ENCODE measurements around the gene ERLEC1.

ERLEC1 gene, protein sequence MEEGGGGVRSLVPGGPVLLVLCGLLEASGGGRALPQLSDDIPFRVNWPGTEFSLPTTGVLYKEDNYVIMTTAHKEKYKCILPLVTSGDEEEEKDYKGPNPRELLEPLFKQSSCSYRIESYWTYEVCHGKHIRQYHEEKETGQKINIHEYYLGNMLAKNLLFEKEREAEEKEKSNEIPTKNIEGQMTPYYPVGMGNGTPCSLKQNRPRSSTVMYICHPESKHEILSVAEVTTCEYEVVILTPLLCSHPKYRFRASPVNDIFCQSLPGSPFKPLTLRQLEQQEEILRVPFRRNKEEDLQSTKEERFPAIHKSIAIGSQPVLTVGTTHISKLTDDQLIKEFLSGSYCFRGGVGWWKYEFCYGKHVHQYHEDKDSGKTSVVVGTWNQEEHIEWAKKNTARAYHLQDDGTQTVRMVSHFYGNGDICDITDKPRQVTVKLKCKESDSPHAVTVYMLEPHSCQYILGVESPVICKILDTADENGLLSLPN

DNA sequence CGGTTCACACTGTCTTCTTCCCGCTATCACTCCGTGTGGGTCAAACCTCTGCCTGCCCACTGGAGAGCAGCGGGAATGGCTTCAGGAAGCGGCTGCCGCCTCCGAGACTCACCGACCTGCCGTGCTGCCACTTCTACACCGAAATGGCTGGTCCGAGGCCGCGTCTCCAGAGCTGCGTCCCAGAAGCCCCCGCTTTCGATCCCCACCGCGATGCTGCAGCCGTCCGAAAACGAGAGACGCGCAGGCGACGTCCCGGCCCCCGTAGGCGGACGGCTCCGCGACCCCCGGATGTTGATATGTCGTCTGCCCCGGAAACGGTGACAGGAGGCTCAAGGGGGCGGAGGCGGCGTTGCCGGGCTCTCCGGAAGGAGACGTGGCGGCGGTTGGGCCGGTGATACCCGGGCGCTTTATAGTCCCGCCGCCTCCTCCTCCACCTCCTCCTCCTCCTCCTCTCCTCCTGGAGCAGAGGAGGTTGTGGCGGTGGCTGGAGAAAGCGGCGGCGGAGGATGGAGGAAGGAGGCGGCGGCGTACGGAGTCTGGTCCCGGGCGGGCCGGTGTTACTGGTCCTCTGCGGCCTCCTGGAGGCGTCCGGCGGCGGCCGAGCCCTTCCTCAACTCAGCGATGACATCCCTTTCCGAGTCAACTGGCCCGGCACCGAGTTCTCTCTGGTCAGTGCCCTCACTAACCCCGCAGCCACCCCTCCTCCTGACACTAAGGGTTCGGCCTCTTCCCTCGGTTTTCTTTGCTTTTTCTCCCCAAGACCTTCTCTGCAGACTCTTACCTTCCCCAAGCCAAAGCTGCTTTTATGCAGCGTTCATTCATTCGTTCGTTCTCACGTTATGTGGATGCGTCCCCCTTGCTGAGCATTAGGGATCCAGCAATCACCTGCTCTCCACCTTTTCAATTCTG, at the start of gene ERLEC1, which contains the start of gene ASB3:
TSS of gene ERLEC1 (plus strand) at position 340 of the 909 bp plus-strand sequence. CDS start at position 507, 167 bp downstream.
TSS of gene ASB3 (minus strand) at position 249 of the 909 bp plus-strand sequence. CDS start 21,381 bp downstream, outside the sequence.
- H3K4me1 ChIP-seq (ENCODE audit: control insufficient read depth in 1 of 2, insufficient read depth in 2 of 2, low read length in 2 of 2), result peaks cover 13 to 48% of the 10 kb centered on the region in 2 donors
- no peaks in the 10 kb centered on the region for H3K27me3 ChIP-seq (ENCODE audit: low read depth, low read length)
- H3K36me3 ChIP-seq (ENCODE audit: control insufficient read depth in 1 of 2, insufficient read depth in 2 of 2, low read length in 2 of 2), result peaks cover 0 to 5% of the 10 kb centered on the region in 2 donors
- no peaks in the 10 kb centered on the region for H3K9me3 ChIP-seq (ENCODE audit: control insufficient read depth in 1 of 2, low read length in 2 of 2)
- peak within 1 kb of the TSS; percentile 92 for H3K27ac ChIP-seq (ENCODE audit: low read length)
- peak within 1 kb of the TSS; percentile 98 to 100 for H3K4me3 ChIP-seq (ENCODE audit: low read depth in 1 of 2, low read length in 2 of 2)

DNA sequence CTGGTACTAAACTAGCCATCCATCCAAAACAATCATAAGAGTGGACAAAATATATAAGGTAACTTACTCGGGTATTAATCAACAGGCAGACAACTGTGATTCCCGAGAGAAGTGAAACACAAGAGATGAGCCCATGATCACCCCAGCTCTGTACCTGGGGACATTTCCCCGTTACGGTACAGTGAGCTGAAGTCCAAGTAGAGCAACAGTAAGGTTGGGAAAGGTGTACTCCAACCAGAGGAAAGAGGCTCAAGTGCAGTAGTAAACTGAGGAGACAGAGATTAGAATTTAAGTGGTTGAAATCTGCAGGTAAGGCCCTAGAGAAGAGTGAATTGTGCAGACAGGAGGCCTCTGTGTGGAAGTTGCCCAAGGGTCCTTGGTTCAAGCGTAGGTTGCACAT, 49.8 kb upstream of the ERLEC1 start:
- Histone ChIP-seq H3K36me3 (ENCODE audit: control insufficient read depth in 1 of 2, insufficient read depth in 2 of 2, low read length in 2 of 2) (no peaks in the 10 kb centered on the region), H3K27me3 (ENCODE audit: low read depth, low read length) (no peaks in the 10 kb centered on the region), H3K4me3 (ENCODE audit: low read depth in 1 of 2, low read length in 2 of 2) (no peak overlapping the region), H3K27ac (ENCODE audit: low read length) (no peak overlapping the region), H3K4me1 (ENCODE audit: control insufficient read depth in 1 of 2, insufficient read depth in 2 of 2, low read length in 2 of 2) (no peaks in the 10 kb centered on the region), H3K9me3 (ENCODE audit: control insufficient read depth in 1 of 2, low read length in 2 of 2) (no peaks in the 10 kb centered on the region)

DNA sequence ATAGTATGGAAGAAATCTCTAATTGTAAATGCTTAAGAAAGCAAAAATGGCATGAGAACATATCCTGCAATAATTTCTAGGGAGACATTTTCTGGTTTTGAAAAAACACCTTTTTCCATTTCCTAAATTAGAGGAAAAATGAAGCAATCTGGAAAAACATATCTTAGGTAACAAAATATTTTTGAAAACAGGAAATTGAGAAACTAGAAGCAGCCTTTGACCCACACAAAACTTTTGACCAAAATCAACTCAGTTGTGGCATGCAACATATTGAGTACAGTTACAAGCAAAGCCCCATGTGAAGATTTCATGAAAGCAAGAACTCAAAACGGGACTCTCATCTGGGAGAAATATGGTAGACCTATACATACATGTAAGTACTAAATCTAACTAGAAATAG, 47.8 kb upstream of the ERLEC1 start:
- H3K9me3 ChIP-seq (ENCODE audit: control insufficient read depth in 1 of 2, low read length in 2 of 2), result no peaks in the 10 kb centered on the region
- H3K4me1 ChIP-seq (ENCODE audit: control insufficient read depth in 1 of 2, insufficient read depth in 2 of 2, low read length in 2 of 2), result no peaks in the 10 kb centered on the region
- H3K36me3 ChIP-seq (ENCODE audit: control insufficient read depth in 1 of 2, insufficient read depth in 2 of 2, low read length in 2 of 2), result no peaks in the 10 kb centered on the region
- no peaks in the 10 kb centered on the region for H3K27me3 ChIP-seq (ENCODE audit: low read depth, low read length)
- H3K27ac ChIP-seq (ENCODE audit: low read length), result no peak overlapping the region
- H3K4me3 ChIP-seq (ENCODE audit: low read depth in 1 of 2, low read length in 2 of 2), result no peak overlapping the region

DNA sequence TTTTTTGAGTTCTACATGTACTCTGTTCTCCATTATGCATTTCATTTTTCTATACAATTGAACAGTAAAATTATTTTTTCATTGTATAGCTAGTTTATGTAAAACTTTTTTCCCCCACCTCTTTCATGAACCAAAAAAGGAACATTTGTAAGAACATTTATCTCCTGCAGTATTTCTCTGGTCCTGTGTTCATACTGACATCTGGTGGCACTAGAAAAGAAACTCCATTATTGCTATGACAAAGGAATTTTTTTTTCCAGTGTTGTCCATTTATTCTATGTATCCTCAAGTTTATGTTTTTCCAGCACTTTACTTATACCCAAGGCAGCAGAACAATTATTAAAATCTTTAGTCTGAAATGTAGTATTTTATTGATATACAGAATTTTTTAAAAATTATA, 46.7 kb upstream of the ERLEC1 start:
- no peak overlapping the region for H3K27ac ChIP-seq (ENCODE audit: low read length)
- H3K4me1 ChIP-seq (ENCODE audit: control insufficient read depth in 1 of 2, insufficient read depth in 2 of 2, low read length in 2 of 2), result no peaks in the 10 kb centered on the region
- no peaks in the 10 kb centered on the region for H3K36me3 ChIP-seq (ENCODE audit: control insufficient read depth in 1 of 2, insufficient read depth in 2 of 2, low read length in 2 of 2)
- no peaks in the 10 kb centered on the region for H3K9me3 ChIP-seq (ENCODE audit: control insufficient read depth in 1 of 2, low read length in 2 of 2)
- no peaks in the 10 kb centered on the region for H3K27me3 ChIP-seq (ENCODE audit: low read depth, low read length)
- H3K4me3 ChIP-seq (ENCODE audit: low read depth in 1 of 2, low read length in 2 of 2), result no peak overlapping the region

DNA sequence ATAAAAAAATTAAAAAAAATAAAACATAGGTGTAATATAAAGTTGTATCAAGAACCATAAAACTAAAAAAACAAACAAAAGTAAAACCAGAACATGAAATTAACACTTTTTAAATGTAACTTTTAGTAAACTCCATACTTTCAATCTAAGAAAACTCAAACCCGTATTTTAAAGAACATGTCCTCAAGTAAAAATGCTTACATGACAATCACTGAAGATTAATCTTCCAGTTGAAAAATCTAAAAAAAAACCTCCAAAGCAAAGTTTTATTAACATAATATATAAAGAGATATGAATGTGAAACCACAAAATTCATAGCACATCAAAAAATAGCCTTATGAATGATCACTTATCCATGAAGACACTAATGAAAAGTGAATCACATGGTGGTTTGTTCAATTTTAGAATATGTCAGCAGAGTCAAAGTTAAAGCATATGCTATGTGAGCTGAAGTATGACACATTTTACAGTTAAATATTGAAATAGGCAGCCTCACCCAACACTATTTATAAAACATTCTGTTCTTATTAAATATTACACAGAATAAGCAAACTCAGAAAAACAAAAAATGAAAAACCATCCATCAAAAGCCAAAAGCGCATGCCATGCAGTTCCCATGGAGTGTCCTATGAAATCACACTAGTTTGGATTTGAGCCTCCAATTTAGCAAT, 42.3 kb upstream of the ERLEC1 start:
- H3K4me3 ChIP-seq (ENCODE audit: low read depth in 1 of 2, low read length in 2 of 2), result no peak overlapping the region
- no peaks in the 10 kb centered on the region for H3K27me3 ChIP-seq (ENCODE audit: low read depth, low read length)
- no peaks in the 10 kb centered on the region for H3K9me3 ChIP-seq (ENCODE audit: control insufficient read depth in 1 of 2, low read length in 2 of 2)
- H3K4me1 ChIP-seq (ENCODE audit: control insufficient read depth in 1 of 2, insufficient read depth in 2 of 2, low read length in 2 of 2), result no peaks in the 10 kb centered on the region
- peaks cover 6 to 10% of the 10 kb centered on the region in 2 donors for H3K36me3 ChIP-seq (ENCODE audit: control insufficient read depth in 1 of 2, insufficient read depth in 2 of 2, low read length in 2 of 2)
- H3K27ac ChIP-seq (ENCODE audit: low read length), result no peak overlapping the region

DNA sequence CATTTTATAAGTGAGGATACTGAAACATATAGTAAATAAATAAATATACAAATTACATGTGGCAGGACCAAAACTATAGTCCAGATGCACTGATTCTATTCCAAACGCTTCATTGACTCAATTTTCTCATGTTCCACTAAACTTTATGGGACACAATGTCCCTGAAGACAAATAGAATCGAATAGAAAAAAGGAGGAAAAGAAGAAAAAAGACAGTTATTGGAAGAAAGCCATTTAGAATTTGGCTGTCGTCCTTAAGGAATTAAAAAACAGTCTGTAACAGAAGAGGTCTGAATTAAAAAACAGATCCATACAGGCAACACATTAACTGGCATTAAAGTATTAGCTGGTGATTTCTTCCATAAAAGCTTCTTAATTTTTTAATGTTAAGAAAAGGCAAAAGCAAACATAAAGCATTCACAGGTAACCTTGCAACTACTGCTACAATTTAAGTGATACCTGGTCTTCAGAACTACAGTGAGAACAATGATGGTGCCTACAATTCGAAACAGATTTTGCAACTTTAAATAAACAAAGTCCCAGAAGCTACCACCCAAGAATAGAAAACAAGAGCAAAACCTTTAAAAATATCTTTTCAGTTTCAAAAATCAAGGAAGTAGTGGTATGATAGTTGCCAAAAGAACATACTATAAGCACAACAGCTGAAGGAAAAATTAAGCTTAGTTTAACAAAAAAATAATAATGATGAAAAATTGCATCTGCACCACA, 36.6 kb upstream of the ERLEC1 start:
- H3K27me3 ChIP-seq (ENCODE audit: low read depth, low read length), result no peaks in the 10 kb centered on the region
- H3K27ac ChIP-seq (ENCODE audit: low read length), result no peak overlapping the region
- H3K36me3 ChIP-seq (ENCODE audit: control insufficient read depth in 1 of 2, insufficient read depth in 2 of 2, low read length in 2 of 2), result peaks cover 8 to 10% of the 10 kb centered on the region in 2 donors
- no peaks in the 10 kb centered on the region for H3K9me3 ChIP-seq (ENCODE audit: control insufficient read depth in 1 of 2, low read length in 2 of 2)
- H3K4me3 ChIP-seq (ENCODE audit: low read depth in 1 of 2, low read length in 2 of 2), result no peak overlapping the region
- peaks cover 0 to 4% of the 10 kb centered on the region in 2 donors for H3K4me1 ChIP-seq (ENCODE audit: control insufficient read depth in 1 of 2, insufficient read depth in 2 of 2, low read length in 2 of 2)

DNA sequence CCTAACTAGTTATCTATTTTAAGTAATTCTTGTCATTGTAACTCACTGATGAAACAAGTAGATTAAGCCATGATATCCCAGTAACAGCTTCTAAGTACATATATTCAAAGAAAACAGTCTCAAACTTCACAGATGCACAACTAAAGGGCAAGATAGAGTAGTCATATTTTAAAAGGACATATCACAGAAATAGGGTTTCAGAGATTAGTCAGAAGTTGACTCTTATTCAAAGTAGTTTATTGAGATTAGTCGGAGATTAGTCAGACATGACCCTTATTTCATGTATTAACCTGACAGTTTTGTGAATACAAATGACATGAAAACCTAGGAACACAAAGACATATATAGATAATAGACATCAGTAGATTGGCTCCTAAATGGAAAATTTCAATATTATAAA, 35.1 kb upstream of the ERLEC1 start:
- H3K27ac ChIP-seq (ENCODE audit: low read length), result no peak overlapping the region
- H3K4me3 ChIP-seq (ENCODE audit: low read depth in 1 of 2, low read length in 2 of 2), result no peak overlapping the region
- no peaks in the 10 kb centered on the region for H3K27me3 ChIP-seq (ENCODE audit: low read depth, low read length)
- H3K4me1 ChIP-seq (ENCODE audit: control insufficient read depth in 1 of 2, insufficient read depth in 2 of 2, low read length in 2 of 2), result peaks cover 0 to 4% of the 10 kb centered on the region in 2 donors
- peaks cover 10 to 14% of the 10 kb centered on the region in 2 donors for H3K36me3 ChIP-seq (ENCODE audit: control insufficient read depth in 1 of 2, insufficient read depth in 2 of 2, low read length in 2 of 2)
- H3K9me3 ChIP-seq (ENCODE audit: control insufficient read depth in 1 of 2, low read length in 2 of 2), result no peaks in the 10 kb centered on the region

DNA sequence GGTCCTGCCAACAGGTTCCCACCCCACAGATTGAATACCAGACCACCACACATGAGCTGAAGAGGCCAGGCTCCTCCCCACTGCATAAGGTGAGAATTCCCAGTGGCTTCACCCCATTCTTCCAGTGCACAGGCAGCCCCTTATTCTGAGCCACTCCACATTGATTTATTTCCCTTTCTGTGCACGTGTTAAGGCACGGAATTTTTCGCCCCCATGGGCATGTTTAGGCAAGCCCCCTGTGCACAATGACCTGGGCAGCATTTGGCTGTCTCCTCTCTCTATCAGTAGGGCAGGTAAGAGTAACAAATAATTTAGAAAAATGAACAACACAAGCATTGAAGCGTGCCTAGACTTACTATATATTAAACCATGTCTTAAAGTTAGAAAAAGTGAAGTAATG, 34.5 kb upstream of the ERLEC1 start:
- H3K27me3 ChIP-seq (ENCODE audit: low read depth, low read length), result no peaks in the 10 kb centered on the region
- H3K9me3 ChIP-seq (ENCODE audit: control insufficient read depth in 1 of 2, low read length in 2 of 2), result no peaks in the 10 kb centered on the region
- no peak overlapping the region for H3K4me3 ChIP-seq (ENCODE audit: low read depth in 1 of 2, low read length in 2 of 2)
- H3K36me3 ChIP-seq (ENCODE audit: control insufficient read depth in 1 of 2, insufficient read depth in 2 of 2, low read length in 2 of 2), result peaks cover 9 to 20% of the 10 kb centered on the region in 2 donors
- no peak overlapping the region for H3K27ac ChIP-seq (ENCODE audit: low read length)
- peaks cover 0 to 4% of the 10 kb centered on the region in 2 donors for H3K4me1 ChIP-seq (ENCODE audit: control insufficient read depth in 1 of 2, insufficient read depth in 2 of 2, low read length in 2 of 2)

DNA sequence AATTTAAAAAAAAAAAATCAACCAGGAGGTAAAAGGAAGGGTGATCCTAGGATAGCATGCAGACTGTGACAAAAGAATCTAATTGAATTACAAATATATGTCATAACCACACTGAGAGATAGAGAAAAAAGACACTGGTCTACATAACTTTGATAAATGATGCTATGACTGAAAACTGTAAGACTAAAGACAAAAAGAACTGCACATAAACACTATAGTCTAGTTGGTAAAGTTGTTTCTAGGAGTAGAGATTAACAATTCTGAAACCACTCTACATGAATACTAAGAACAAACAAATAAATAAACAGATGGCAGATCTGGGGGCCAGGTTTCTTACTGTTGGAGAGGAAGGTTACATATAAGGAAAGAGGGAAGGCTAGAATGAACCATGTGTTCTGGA, 33.8 kb upstream of the ERLEC1 start:
- Histone ChIP-seq H3K9me3 (ENCODE audit: control insufficient read depth in 1 of 2, low read length in 2 of 2) (no peaks in the 10 kb centered on the region), H3K27me3 (ENCODE audit: low read depth, low read length) (no peaks in the 10 kb centered on the region), H3K36me3 (ENCODE audit: control insufficient read depth in 1 of 2, insufficient read depth in 2 of 2, low read length in 2 of 2) (peaks cover 2 to 23% of the 10 kb centered on the region in 2 donors), H3K4me1 (ENCODE audit: control insufficient read depth in 1 of 2, insufficient read depth in 2 of 2, low read length in 2 of 2) (peaks cover 0 to 4% of the 10 kb centered on the region in 2 donors), H3K27ac (ENCODE audit: low read length) (no peak overlapping the region), H3K4me3 (ENCODE audit: low read depth in 1 of 2, low read length in 2 of 2) (no peak overlapping the region)

DNA sequence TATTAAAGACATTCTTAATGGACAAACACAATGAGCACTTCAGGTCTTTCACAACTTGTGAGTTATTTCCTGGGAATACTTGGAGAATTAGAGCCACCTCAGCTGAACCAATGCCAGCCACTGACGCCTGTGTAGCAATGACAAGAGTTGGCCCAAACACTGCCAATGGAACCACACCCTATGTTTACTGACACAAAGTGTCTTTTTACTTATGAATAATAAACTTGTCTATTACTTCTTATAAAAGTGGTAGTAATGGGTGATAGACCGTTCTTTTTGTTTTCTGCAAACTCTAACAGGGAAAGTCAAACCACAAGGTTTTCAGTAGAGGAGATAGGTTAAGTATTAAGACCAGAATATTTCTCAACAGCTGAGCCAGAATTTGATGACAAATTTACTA, 31.7 kb upstream of the ERLEC1 start:
- H3K36me3 ChIP-seq (ENCODE audit: control insufficient read depth in 1 of 2, insufficient read depth in 2 of 2, low read length in 2 of 2), result peaks cover 0 to 15% of the 10 kb centered on the region in 2 donors
- H3K27me3 ChIP-seq (ENCODE audit: low read depth, low read length), result no peaks in the 10 kb centered on the region
- H3K4me1 ChIP-seq (ENCODE audit: control insufficient read depth in 1 of 2, insufficient read depth in 2 of 2, low read length in 2 of 2), result peaks cover 0 to 3% of the 10 kb centered on the region in 2 donors
- H3K27ac ChIP-seq (ENCODE audit: low read length), result no peak overlapping the region
- H3K4me3 ChIP-seq (ENCODE audit: low read depth in 1 of 2, low read length in 2 of 2), result no peak overlapping the region
- no peaks in the 10 kb centered on the region for H3K9me3 ChIP-seq (ENCODE audit: control insufficient read depth in 1 of 2, low read length in 2 of 2)

All from muscle layer of duodenum (tissue), 2 donors.